Left kidney (tissue), 2 donors: ENCODE measurements around the gene SPATA2. TPM values are rescaled to one million over a fixed set of nuclear protein-coding genes. Genes with fewer than 3 reads are reported as not detected.
"Not testable (repeated sequence)": the region's sequence is repeated elsewhere in the genome, so short reads cannot be mapped to it uniquely, and the experiment has no call there.

Source experiments
- DNase-seq: peaks from one replicate; pipeline ENCODE4 v3.0.0-alpha.2; 2013
- polyA plus RNA-seq: library from polyadenylated mRNA; unstranded; fragments of 120-200 nt; gene quantifications from one replicate; pipeline ENCODE4 v1.2.1, GENCODE V29; 2013; ENCODE audit not compliant: insufficient read length

Gene SPATA2
- polyA plus RNA-seq, 1 donor: 9.5 TPM

- no peak for DNase-seq
Measured at GRCh38 chr20:49905415-49906091, 9.8 kb downstream of the SPATA2 start.

- DNase-seq: no peak
Measured at GRCh38 chr20:49904440-49905214, 10.7 kb downstream of the SPATA2 start.

- no peak for DNase-seq
Measured at GRCh38 chr20:49901588-49901987, 13.7 kb downstream of the SPATA2 start.

- no peak for DNase-seq
Measured at GRCh38 chr20:49899541-49900383, 15.6 kb downstream of the SPATA2 start.

GRCh38 chr20:49896204-49896603 is 19.1 kb downstream of the SPATA2 start:
- no peak for DNase-seq

- DNase-seq: not testable (repeated sequence)
Measured at GRCh38 chr20:49895474-49896093, 19.7 kb downstream of the SPATA2 start.

GRCh38 chr20:49894073-49894470 is 21.3 kb downstream of the SPATA2 start:
- DNase-seq: no peak

GRCh38 chr20:49893242-49894072 is 21.9 kb downstream of the SPATA2 start:
- no peak for DNase-seq

- DNase-seq: no peak
Measured at GRCh38 chr20:49892817-49893216, 22.5 kb downstream of the SPATA2 start.

- DNase-seq: no peak
Measured at GRCh38 chr20:49892260-49892659, 23.1 kb downstream of the SPATA2 start.

- no peak for DNase-seq
Measured at GRCh38 chr20:49891476-49892110, 23.7 kb downstream of the SPATA2 start.

GRCh38 chr20:49890471-49891361 is 24.6 kb downstream of the SPATA2 start:
- no peak for DNase-seq

GRCh38 chr20:49889935-49890333 is 25.4 kb downstream of the SPATA2 start:
- DNase-seq: no peak

- no peak for DNase-seq
Measured at GRCh38 chr20:49889001-49889934, 26.1 kb downstream of the SPATA2 start.

- peak; percentile 68 for DNase-seq
Measured at GRCh38 chr20:49888212-49889000, 26.9 kb downstream of the SPATA2 start.

GRCh38 chr20:49887251-49888211 is 27.8 kb downstream of the SPATA2 start:
- DNase-seq: no peak
